ENCODE results near the gene GJC1.

The GJC1 gene

DNA sequence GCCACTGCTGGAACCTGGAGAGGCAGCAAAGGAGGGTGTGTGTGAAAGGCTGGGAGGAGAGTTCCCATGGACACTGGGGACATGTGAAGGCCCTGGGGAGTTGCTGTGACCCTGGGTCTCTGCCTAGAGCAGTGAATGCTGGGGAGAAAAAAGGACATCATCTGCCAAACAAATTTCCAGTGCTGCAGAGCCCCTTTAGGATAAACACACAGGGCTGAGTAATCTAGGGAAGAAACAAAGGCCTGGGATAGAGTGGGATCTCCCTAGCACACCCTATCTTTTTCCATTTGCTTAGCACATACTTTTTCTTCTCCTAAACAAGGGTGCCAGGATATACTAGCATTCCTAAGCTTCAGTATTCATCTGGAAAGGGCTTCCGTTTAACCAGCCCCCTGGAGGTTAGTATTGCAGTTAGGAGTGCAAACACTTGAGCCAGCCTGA, 14.3 kb upstream of the GJC1 start:
- Histone ChIP-seq H3K9me2 (replicated peaks; ENCODE audit: insufficient read depth, low read length) (no peaks in the 10 kb centered on the region), H3K9me3 (ENCODE audit: insufficient read depth, low read length) (no peaks in the 10 kb centered on the region), H3F3A (ENCODE audit: insufficient read depth) (no peaks in the 10 kb centered on the region), H3K27me3 (ENCODE audit: low read length) (no peaks in the 10 kb centered on the region), H2AFZ (ENCODE audit: low read depth, low read length, severe bottlenecking) (no peak overlapping the region), H3K4me3 (ENCODE audit: insufficient read depth, low read length, poor library complexity, severe bottlenecking) (no peak overlapping the region), H3K36me3 (ENCODE audit: low read length) (no peaks in the 10 kb centered on the region), H3K9ac (ENCODE audit: low read length) (no peak overlapping the region), H3K79me2 (ENCODE audit: insufficient read depth, low read length) (no peaks in the 10 kb centered on the region), H4K20me1 (ENCODE audit: low read depth, low read length) (no peaks in the 10 kb centered on the region), H3K27ac (ENCODE audit: low read depth, low read length) (no peak overlapping the region), H3K4me2 (ENCODE audit: low read depth, low read length, poor library complexity, severe bottlenecking) (no peak overlapping the region)
- TF ChIP-seq EZH2phosphoT487 (conservative IDR thresholded peaks at IDR 0.05; ENCODE audit: low read length) = no peak
- TF ChIP-seq, protein P1, sequence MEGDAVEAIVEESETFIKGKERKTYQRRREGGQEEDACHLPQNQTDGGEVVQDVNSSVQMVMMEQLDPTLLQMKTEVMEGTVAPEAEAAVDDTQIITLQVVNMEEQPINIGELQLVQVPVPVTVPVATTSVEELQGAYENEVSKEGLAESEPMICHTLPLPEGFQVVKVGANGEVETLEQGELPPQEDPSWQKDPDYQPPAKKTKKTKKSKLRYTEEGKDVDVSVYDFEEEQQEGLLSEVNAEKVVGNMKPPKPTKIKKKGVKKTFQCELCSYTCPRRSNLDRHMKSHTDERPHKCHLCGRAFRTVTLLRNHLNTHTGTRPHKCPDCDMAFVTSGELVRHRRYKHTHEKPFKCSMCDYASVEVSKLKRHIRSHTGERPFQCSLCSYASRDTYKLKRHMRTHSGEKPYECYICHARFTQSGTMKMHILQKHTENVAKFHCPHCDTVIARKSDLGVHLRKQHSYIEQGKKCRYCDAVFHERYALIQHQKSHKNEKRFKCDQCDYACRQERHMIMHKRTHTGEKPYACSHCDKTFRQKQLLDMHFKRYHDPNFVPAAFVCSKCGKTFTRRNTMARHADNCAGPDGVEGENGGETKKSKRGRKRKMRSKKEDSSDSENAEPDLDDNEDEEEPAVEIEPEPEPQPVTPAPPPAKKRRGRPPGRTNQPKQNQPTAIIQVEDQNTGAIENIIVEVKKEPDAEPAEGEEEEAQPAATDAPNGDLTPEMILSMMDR (IDR thresholded peaks at IDR 0.05; ENCODE audit: insufficient read depth, low read length, poor library complexity, severe bottlenecking) = no peak

DNA sequence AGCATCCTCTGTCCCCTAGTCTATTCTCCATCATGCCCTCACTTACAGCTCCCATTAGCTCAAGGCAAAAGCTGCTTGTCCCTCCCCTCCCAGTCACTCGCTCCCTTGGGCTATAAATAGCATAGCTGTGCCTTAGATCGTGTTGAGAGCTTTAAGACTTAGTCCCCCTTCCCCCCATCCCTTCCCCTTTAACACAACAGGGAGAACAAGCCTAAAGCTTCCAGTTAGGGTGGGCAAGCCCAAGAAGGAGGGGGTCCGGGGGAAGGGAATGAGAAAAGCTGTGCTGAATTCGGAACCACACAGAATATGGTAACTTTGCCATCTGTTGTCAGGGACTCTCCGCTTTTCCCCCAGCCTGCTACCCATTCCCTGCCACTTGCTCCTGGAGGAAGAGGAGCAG, 12.7 kb upstream of the GJC1 start:
- no peaks in the 10 kb centered on the region for H3F3A ChIP-seq (ENCODE audit: insufficient read depth)
- H3K36me3 ChIP-seq (ENCODE audit: low read length) = no peaks in the 10 kb centered on the region
- TF ChIP-seq EZH2phosphoT487 (conservative IDR thresholded peaks at IDR 0.05; ENCODE audit: low read length) = no peak
- TF ChIP-seq, protein P1 (IDR thresholded peaks at IDR 0.05; ENCODE audit: insufficient read depth, low read length, poor library complexity, severe bottlenecking) = no peak
- H3K4me2 ChIP-seq (ENCODE audit: low read depth, low read length, poor library complexity, severe bottlenecking) = no peak overlapping the region
- H3K79me2 ChIP-seq (ENCODE audit: insufficient read depth, low read length) = no peaks in the 10 kb centered on the region
- no peaks in the 10 kb centered on the region for H3K27me3 ChIP-seq (ENCODE audit: low read length)
- H2AFZ ChIP-seq (ENCODE audit: low read depth, low read length, severe bottlenecking) = no peak overlapping the region
- no peak overlapping the region for H3K9ac ChIP-seq (ENCODE audit: low read length)
- no peak overlapping the region for H3K27ac ChIP-seq (ENCODE audit: low read depth, low read length)
- H3K4me3 ChIP-seq (ENCODE audit: insufficient read depth, low read length, poor library complexity, severe bottlenecking) = no peak overlapping the region
- H4K20me1 ChIP-seq (ENCODE audit: low read depth, low read length) = no peaks in the 10 kb centered on the region
- H3K9me3 ChIP-seq (ENCODE audit: insufficient read depth, low read length) = no peaks in the 10 kb centered on the region
- H3K9me2 ChIP-seq (replicated peaks; ENCODE audit: insufficient read depth, low read length) = no peaks in the 10 kb centered on the region

DNA sequence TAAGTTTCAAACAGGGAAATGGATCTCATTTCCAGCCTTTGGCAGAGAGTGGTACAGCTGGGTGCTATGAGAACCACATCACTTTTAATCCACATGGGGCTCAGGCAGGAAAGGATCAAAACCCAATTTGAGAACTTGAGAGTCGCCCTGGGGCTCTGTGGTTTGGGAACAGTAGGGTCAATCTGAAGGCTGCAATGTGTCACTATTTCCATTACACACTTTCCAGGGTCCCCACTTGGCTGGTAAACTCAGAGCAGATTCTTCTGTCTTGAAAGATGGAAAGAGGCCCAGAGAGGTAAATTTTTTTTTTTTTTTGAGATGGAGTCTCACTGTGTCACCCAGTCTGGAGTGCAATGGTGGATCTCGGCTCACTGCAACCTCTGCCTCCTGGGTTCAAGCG, 10.8 kb upstream of the GJC1 start:
- H3K9ac ChIP-seq (ENCODE audit: low read length) = no peak overlapping the region

More for the DNA sequence above, 10.8 kb upstream of the GJC1 start:
- Histone ChIP-seq H3K4me2 (ENCODE audit: low read depth, low read length, poor library complexity, severe bottlenecking) (no peak overlapping the region), H3K79me2 (ENCODE audit: insufficient read depth, low read length) (no peaks in the 10 kb centered on the region), H3K36me3 (ENCODE audit: low read length) (no peaks in the 10 kb centered on the region), H3K4me3 (ENCODE audit: insufficient read depth, low read length, poor library complexity, severe bottlenecking) (no peak overlapping the region), H2AFZ (ENCODE audit: low read depth, low read length, severe bottlenecking) (no peak overlapping the region), H3K27ac (ENCODE audit: low read depth, low read length) (no peak overlapping the region), H3F3A (ENCODE audit: insufficient read depth) (no peaks in the 10 kb centered on the region), H4K20me1 (ENCODE audit: low read depth, low read length) (no peaks in the 10 kb centered on the region), H3K27me3 (ENCODE audit: low read length) (no peaks in the 10 kb centered on the region), H3K9me3 (ENCODE audit: insufficient read depth, low read length) (no peaks in the 10 kb centered on the region), H3K9me2 (replicated peaks; ENCODE audit: insufficient read depth, low read length) (no peaks in the 10 kb centered on the region)
- TF ChIP-seq, protein P1 (IDR thresholded peaks at IDR 0.05; ENCODE audit: insufficient read depth, low read length, poor library complexity, severe bottlenecking) = no peak
